Measurements from ENCODE around the gene CDC40.

The CDC40 gene

GRCh38 chr6:110188791-110189190 is 8.6 kb downstream of the CDC40 start:
- TF ChIP-seq CTCF (IDR thresholded peaks at IDR 0.05; ENCODE audit: low read depth, low read length), result no peak
- H3K4me3 ChIP-seq (ENCODE audit: low read depth, low read length), result no peak overlapping the region

GRCh38 chr6:110190726-110191125 is 10.5 kb downstream of the CDC40 start:
- no peak overlapping the region for H3K4me3 ChIP-seq (ENCODE audit: low read depth, low read length)
- TF ChIP-seq CTCF (IDR thresholded peaks at IDR 0.05; ENCODE audit: low read depth, low read length), result no peak

GRCh38 chr6:110191477-110191876 is 11.2 kb downstream of the CDC40 start:
- no peak overlapping the region for H3K4me3 ChIP-seq (ENCODE audit: low read depth, low read length)
- TF ChIP-seq CTCF (IDR thresholded peaks at IDR 0.05; ENCODE audit: low read depth, low read length), result no peak

- TF ChIP-seq CTCF (IDR thresholded peaks at IDR 0.05; ENCODE audit: low read depth, low read length), result no peak
- H3K4me3 ChIP-seq (ENCODE audit: low read depth, low read length), result no peak overlapping the region
Measured at GRCh38 chr6:110195639-110196038, 15.4 kb downstream of the CDC40 start.

- TF ChIP-seq CTCF (IDR thresholded peaks at IDR 0.05; ENCODE audit: low read depth, low read length), result no peak
- H3K4me3 ChIP-seq (ENCODE audit: low read depth, low read length), result no peak overlapping the region
Measured at GRCh38 chr6:110196874-110197273, 16.6 kb downstream of the CDC40 start.

- no peak for TF ChIP-seq CTCF (IDR thresholded peaks at IDR 0.05; ENCODE audit: low read depth, low read length)
- H3K4me3 ChIP-seq (ENCODE audit: low read depth, low read length), result no peak overlapping the region
Measured at GRCh38 chr6:110198561-110198960, 18.3 kb downstream of the CDC40 start.

GRCh38 chr6:110201151-110201884 is 21.1 kb downstream of the CDC40 start:
- no peak overlapping the region for H3K4me3 ChIP-seq (ENCODE audit: low read depth, low read length)
- no peak for TF ChIP-seq CTCF (IDR thresholded peaks at IDR 0.05; ENCODE audit: low read depth, low read length)

All from WI38 (cell line).